Neural cell (in vitro differentiated cells): ENCODE measurements around the gene RAD23B. TPM values are rescaled to one million over a fixed set of nuclear protein-coding genes. Genes with fewer than 3 reads are reported as not detected.

Source experiments
- H2AFZ ChIP-seq: fragments of 200-600, 300-800 bp; sonication (generic), shearing (Covaris generic); 2 replicates; pipeline ENCODE4 v1.6.0; 2014; ENCODE audit warnings: low read depth, mild to moderate bottlenecking, antibody characterized with exemption, low read length, moderate library complexity
- H3F3A ChIP-seq: fragments of 200-600 bp; shearing (Covaris generic); 2 replicates; pipeline ENCODE4 v1.6.1; 2016; ENCODE audit warnings: mild to moderate bottlenecking, moderate library complexity, mixed read lengths, antibody characterized with exemption, low read length; ENCODE audit not compliant: insufficient read depth, poor library complexity, severe bottlenecking
- H3K27ac ChIP-seq: fragments of 200-600, 300-800 bp; sonication (generic), shearing (Covaris generic); 2 replicates; pipeline ENCODE4 v1.5.1; 2014; ENCODE audit warnings: mild to moderate bottlenecking, low read length, moderate library complexity
- H3K27me3 ChIP-seq: fragments of 300-800, 200-600 bp; sonication (generic), shearing (Covaris generic); 2 replicates; pipeline ENCODE4 v1.6.0; 2014; ENCODE audit warnings: mild to moderate bottlenecking, low read depth, low read length, moderate library complexity; ENCODE audit not compliant: insufficient read depth
- H3K36me3 ChIP-seq: fragments of 300-800, 200-600 bp; sonication (generic), shearing (Covaris generic); 2 replicates; pipeline ENCODE4 v1.5.1; 2014; ENCODE audit warnings: mild to moderate bottlenecking, antibody characterized with exemption, low read length, moderate library complexity; ENCODE audit not compliant: insufficient read depth
- H3K4me2 ChIP-seq: fragments of 300-800, 200-600 bp; sonication (generic), shearing (Covaris generic); 2 replicates; pipeline ENCODE4 v1.6.0; 2014; ENCODE audit warnings: mild to moderate bottlenecking, low read length
- H3K4me3 ChIP-seq: fragments of 300-800, 200-600 bp; sonication (generic), shearing (Covaris generic); 2 replicates; pipeline ENCODE4 v1.5.1; 2014; ENCODE audit warnings: mild to moderate bottlenecking, low read length, moderate library complexity
- H3K79me2 ChIP-seq: fragments of 200-600 bp; shearing (Covaris generic); replicated peaks from 2 replicates; pipeline ENCODE4 v1.6.0; 2014; ENCODE audit warnings: mild to moderate bottlenecking, low read length, moderate library complexity; ENCODE audit not compliant: insufficient read depth
- H3K9ac ChIP-seq: fragments of 300-800, 200-600 bp; sonication (generic), shearing (Covaris generic); 2 replicates; pipeline ENCODE4 v1.6.1; 2016; ENCODE audit warnings: mild to moderate bottlenecking, low read length, mixed read lengths
- H3K9me2 ChIP-seq: fragments of 200-600 bp; shearing (Covaris generic); 2 replicates; pipeline ENCODE4 v1.6.1; 2016; ENCODE audit warnings: mild to moderate bottlenecking, low read length, mixed read lengths; ENCODE audit not compliant: insufficient read depth
- H3K9me3 ChIP-seq: fragments of 200-600, 300-800 bp; sonication (generic), shearing (Covaris generic); 2 replicates; pipeline ENCODE4 v1.6.1; 2016; ENCODE audit warnings: mild to moderate bottlenecking, mixed run types, low read length, moderate library complexity, mixed read lengths
- H4K20me1 ChIP-seq: fragments of 200-600 bp; shearing (Covaris generic); 2 replicates; pipeline ENCODE4 v1.6.1; 2016; ENCODE audit warnings: mild to moderate bottlenecking, mixed run types; ENCODE audit not compliant: insufficient read depth
- EP300 ChIP-seq: fragments of 450-650 bp; conservative IDR thresholded peaks from 2 replicates; pipeline ENCODE4 v1.6.1; 2014; ENCODE audit warnings: antibody characterized with exemption, mild to moderate bottlenecking, moderate library complexity; ENCODE audit not compliant: poor library complexity, severe bottlenecking
- EZH2 ChIP-seq: fragments of 200-600, 300-800 bp; shearing (Covaris generic), sonication (generic); IDR thresholded peaks from 2 replicates; pipeline ENCODE4 v1.6.1; 2014; ENCODE audit warnings: antibody characterized with exemption, low read length, borderline replicate concordance, mild to moderate bottlenecking; ENCODE audit not compliant: insufficient read depth, poor library complexity, severe bottlenecking
- MXI1 ChIP-seq: fragments of 450-650 bp; conservative IDR thresholded peaks from 2 replicates; pipeline ENCODE4 v1.6.1; 2014; ENCODE audit warnings: antibody characterized with exemption, mild to moderate bottlenecking; ENCODE audit not compliant: poor library complexity, severe bottlenecking
- POLR2AphosphoS5 ChIP-seq: IDR thresholded peaks from 2 replicates; pipeline ENCODE4 v1.6.1; 2012
- RAD21 ChIP-seq: fragments of 450-650 bp; conservative IDR thresholded peaks from 2 replicates; pipeline ENCODE4 v1.6.1; 2014; ENCODE audit warnings: antibody characterized with exemption, mild to moderate bottlenecking, moderate library complexity
- SMC3 ChIP-seq: fragments of 450-650 bp; conservative IDR thresholded peaks from 2 replicates; pipeline ENCODE4 v1.6.1; 2014; ENCODE audit warnings: antibody characterized with exemption, mild to moderate bottlenecking, moderate library complexity; ENCODE audit not compliant: poor library complexity
- TAF1 ChIP-seq: IDR thresholded peaks from 2 replicates; pipeline ENCODE4 v1.6.1; 2012; ENCODE audit warnings: low read depth
- polyA plus RNA-seq: library from polyadenylated mRNA; depleted of rRNA; stranded (reverse); fragments of >200 nt; gene quantifications from 2 replicates; pipeline ENCODE4 v1.2.3, GENCODE V29; 2014
- TF ChIP-seq, protein P1 (sequence below): fragments of 450-650 bp; IDR thresholded peaks from 2 replicates; pipeline ENCODE4 v1.5.1; 2014; ENCODE audit warnings: antibody characterized with exemption, mild to moderate bottlenecking, moderate library complexity; ENCODE audit not compliant: poor library complexity, severe bottlenecking
- TF ChIP-seq, protein P2 (sequence below): IDR thresholded peaks from 2 replicates; pipeline ENCODE4 v1.6.1; 2012; ENCODE audit warnings: borderline replicate concordance

RAD23B gene
- polyA plus RNA-seq, 1 donor from 2014 or later = 97.3 TPM

DNA sequence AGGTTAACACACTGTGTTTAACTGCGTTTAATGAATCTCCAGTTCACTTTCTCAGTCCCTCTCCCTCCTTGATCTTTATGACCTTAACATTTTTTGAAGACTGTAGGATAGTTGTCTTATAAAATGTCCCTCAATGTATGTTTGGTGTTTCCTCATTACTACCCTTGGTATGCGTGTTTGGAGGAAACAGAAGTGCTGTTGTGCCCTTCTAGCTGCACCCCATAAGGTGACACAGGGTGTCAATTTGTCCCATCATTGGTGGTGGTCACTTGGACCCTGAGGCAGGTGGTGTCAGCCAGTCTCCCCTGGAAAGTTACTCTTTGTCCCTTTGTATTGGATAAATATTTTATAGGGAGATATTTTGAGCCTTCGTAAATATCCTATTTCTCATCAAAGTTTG, 52.3 kb downstream of the RAD23B start (continued):
- TF ChIP-seq, protein P1, sequence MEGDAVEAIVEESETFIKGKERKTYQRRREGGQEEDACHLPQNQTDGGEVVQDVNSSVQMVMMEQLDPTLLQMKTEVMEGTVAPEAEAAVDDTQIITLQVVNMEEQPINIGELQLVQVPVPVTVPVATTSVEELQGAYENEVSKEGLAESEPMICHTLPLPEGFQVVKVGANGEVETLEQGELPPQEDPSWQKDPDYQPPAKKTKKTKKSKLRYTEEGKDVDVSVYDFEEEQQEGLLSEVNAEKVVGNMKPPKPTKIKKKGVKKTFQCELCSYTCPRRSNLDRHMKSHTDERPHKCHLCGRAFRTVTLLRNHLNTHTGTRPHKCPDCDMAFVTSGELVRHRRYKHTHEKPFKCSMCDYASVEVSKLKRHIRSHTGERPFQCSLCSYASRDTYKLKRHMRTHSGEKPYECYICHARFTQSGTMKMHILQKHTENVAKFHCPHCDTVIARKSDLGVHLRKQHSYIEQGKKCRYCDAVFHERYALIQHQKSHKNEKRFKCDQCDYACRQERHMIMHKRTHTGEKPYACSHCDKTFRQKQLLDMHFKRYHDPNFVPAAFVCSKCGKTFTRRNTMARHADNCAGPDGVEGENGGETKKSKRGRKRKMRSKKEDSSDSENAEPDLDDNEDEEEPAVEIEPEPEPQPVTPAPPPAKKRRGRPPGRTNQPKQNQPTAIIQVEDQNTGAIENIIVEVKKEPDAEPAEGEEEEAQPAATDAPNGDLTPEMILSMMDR = no peak
- no peak for TF ChIP-seq MXI1

DNA sequence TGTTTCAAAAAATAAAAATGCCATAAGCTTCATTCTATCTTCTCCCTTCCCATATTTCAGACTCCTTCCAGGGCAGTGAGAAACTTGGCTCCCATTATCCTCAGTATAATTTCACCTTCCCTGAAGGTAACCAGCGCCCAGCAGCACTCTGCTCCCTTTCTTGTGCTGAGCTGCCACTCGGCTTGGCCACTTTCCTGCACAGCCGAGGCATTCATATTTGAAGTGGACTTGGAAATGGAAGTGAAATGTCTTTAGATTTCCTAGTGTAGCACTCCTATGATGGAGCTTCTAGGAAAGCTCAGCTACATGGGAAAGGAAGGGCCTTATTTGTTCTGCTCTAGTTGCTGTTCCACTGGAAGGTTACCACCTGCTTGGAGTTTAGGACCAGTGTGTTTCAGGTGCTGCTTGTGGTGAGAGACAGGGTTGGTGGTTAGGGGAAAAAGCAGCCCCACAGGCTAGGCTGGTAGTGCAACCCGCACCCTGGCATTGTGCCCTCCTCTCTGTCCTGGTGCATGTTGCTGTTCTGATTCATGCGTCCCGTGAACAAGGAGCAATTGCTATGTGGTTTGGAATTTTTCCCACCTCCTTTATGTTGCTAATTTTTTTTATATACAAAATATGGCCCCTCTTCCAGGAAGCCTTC, 53.8 kb downstream of the RAD23B start:
- no peaks in the 10 kb centered on the region for H3K9me2 ChIP-seq
- H3K27ac ChIP-seq = no peak overlapping the region
- no peaks in the 10 kb centered on the region for H3F3A ChIP-seq
- no peaks in the 10 kb centered on the region for H4K20me1 ChIP-seq
- no peaks in the 10 kb centered on the region for H3K9me3 ChIP-seq
- no peak overlapping the region for H3K4me3 ChIP-seq
- no peak overlapping the region for H2AFZ ChIP-seq
- H3K36me3 ChIP-seq = peaks cover 7% of the 10 kb centered on the region
- TF ChIP-seq, protein P2, sequence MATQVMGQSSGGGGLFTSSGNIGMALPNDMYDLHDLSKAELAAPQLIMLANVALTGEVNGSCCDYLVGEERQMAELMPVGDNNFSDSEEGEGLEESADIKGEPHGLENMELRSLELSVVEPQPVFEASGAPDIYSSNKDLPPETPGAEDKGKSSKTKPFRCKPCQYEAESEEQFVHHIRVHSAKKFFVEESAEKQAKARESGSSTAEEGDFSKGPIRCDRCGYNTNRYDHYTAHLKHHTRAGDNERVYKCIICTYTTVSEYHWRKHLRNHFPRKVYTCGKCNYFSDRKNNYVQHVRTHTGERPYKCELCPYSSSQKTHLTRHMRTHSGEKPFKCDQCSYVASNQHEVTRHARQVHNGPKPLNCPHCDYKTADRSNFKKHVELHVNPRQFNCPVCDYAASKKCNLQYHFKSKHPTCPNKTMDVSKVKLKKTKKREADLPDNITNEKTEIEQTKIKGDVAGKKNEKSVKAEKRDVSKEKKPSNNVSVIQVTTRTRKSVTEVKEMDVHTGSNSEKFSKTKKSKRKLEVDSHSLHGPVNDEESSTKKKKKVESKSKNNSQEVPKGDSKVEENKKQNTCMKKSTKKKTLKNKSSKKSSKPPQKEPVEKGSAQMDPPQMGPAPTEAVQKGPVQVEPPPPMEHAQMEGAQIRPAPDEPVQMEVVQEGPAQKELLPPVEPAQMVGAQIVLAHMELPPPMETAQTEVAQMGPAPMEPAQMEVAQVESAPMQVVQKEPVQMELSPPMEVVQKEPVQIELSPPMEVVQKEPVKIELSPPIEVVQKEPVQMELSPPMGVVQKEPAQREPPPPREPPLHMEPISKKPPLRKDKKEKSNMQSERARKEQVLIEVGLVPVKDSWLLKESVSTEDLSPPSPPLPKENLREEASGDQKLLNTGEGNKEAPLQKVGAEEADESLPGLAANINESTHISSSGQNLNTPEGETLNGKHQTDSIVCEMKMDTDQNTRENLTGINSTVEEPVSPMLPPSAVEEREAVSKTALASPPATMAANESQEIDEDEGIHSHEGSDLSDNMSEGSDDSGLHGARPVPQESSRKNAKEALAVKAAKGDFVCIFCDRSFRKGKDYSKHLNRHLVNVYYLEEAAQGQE = no peak
- no peak for TF ChIP-seq RAD21
- no peak for TF ChIP-seq SMC3
- H3K4me2 ChIP-seq = no peak overlapping the region
- no peaks in the 10 kb centered on the region for H3K79me2 ChIP-seq
- no peaks in the 10 kb centered on the region for H3K27me3 ChIP-seq
- no peak overlapping the region for H3K9ac ChIP-seq

DNA sequence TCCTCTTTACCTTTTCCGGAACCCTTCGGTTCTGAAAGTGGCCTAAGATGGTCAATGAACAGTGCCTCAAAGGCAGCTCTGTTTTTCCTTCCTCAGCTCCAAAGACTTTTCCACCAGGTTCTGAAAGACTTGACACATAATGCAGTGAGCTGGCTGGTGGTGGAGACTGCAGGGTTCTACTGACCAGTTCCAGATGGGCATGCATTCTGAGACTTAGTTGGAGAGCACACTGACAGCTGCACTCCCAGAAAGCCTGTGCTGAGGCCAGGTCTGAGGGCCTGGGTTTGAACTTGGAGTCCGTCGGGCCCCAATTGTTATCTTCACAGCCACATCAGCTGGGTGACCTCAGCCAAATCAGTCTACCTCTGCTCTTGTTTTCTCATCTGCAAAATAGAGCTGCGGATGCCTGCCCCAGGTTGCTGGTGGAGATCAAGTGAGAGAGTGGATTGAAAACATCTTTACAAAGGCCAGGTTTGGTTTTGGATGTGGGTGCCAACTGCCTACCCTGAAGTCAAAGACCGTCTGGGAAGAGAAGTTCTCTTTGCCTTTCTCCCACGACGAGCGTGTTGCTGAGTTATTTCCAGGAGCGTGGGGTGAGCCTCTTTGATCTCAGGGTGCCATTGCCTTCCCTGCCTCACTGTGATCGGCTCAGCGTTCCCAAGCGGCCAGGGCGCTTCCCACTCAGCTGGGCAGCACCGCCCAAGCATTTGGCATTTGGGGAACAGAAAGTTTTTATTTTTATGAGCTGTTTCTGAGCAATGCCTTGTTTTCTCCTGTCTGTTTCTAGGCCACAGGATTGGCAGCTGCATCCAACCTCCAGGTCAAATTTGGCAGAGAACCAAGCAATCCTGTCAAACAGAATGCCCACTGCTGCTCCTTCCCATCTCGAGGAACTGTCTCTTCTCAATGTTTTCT, 54.9 kb downstream of the RAD23B start:
- Histone ChIP-seq H4K20me1 (no peaks in the 10 kb centered on the region), H3K4me2 (no peak overlapping the region), H3K9me3 (no peaks in the 10 kb centered on the region), H3K27ac (no peak overlapping the region), H3K9ac (no peak overlapping the region), H3K27me3 (no peaks in the 10 kb centered on the region), H2AFZ (no peak overlapping the region), H3F3A (no peaks in the 10 kb centered on the region), H3K9me2 (no peaks in the 10 kb centered on the region), H3K36me3 (peaks cover under 1% of the 10 kb centered on the region), H3K79me2 (no peaks in the 10 kb centered on the region), H3K4me3 (no peak overlapping the region)
- TF ChIP-seq, protein P1 = no peak
- TF ChIP-seq, protein P2 = no peak
- TF ChIP-seq RAD21 = no peak
- TF ChIP-seq POLR2AphosphoS5 = no peak
- TF ChIP-seq TAF1 = no peak
- TF ChIP-seq MXI1 = no peak
- no peak for TF ChIP-seq EZH2
- TF ChIP-seq SMC3 = no peak
- TF ChIP-seq EP300 = no peak
